HG03469 (cell line): ENCODE data around the gene YBX2.

Experiments used
- ATAC-seq: cut with Tn5 transposase; IDR thresholded peaks from one replicate; pipeline ENCODE4 v1.9.1; 2021; ENCODE audit warnings: mild to moderate bottlenecking, moderate library complexity, moderate number of reproducible peaks; ENCODE audit not compliant: unreplicated experiment

The YBX2 gene

GRCh38 chr17:7323731-7324437 lies 29.4 kb upstream of the YBX2 start:
- ATAC-seq, result no peak

DNA sequence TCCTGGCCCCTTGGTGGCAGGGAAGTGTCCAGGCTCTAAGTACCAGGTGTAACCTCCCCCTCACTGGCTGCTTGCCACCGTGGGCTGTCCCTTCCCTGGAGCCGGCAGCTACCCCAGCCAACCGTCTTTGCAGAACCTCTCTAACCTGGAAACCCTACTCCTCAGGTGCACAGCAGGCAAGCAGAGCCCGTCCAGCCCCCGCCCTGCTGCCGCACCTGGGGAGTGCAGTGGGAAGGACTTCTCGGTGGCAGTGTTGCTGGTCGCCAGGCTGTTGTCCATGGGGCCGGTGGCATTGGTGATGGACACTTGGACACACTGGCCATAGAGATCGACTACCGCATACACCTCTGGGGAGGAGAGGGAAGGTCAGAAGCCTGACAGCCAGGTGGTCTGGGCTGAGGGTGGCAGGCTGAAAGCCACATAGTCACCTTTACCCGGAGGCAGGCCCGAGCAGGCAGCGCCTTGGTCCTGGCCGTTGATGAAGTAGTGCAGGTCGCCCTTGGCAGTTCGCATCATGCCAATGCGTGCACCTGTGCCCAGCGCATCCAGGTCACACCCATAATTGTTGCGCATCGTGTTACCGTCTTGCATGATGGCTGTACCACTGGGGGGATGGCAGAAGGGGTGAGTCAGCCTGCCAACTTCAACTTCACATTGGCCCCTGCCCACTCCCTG lies 28.2 kb upstream of the YBX2 start:
- no peak for ATAC-seq

GRCh38 chr17:7321466-7321865 lies 27.0 kb upstream of the YBX2 start:
- no peak for ATAC-seq

DNA sequence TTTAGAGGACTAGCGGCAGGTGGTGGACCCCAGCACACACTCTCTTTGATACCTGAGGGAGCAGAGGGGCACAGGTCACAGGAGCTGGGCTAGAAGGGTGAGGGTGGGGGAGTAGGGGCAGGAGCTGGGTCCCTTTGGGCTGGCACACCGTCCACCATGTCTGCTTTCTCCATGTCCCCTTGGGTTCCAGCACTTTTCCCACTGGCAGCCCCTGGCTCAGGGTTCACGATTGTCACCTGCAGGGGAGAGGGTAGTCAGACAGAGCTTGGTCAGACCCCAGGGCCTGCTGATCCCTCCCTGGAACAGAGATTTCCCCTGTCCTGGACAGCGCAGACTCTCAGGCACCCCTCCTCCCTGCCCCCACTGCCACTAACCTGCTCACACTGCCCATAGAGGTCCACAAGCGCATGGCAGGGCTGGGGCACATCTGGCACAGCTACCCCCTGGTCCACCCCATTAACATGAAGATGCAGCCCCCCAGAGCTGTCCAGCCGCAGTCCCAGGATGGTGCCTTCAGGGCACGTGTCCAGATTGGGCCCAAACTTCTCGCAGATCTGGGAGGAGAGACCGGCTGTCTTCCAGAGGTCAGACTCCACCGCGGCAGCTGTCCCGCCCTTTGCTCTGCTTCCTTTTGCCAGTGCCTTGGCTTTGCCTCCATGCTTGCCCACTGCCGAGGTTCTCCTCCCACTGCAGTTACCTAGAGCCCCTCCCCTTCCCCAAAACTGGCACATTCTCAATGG lies 23.9 kb upstream of the YBX2 start:
- ATAC-seq, result no peak

GRCh38 chr17:7317161-7317803 lies 22.8 kb upstream of the YBX2 start:
- no peak for ATAC-seq

DNA sequence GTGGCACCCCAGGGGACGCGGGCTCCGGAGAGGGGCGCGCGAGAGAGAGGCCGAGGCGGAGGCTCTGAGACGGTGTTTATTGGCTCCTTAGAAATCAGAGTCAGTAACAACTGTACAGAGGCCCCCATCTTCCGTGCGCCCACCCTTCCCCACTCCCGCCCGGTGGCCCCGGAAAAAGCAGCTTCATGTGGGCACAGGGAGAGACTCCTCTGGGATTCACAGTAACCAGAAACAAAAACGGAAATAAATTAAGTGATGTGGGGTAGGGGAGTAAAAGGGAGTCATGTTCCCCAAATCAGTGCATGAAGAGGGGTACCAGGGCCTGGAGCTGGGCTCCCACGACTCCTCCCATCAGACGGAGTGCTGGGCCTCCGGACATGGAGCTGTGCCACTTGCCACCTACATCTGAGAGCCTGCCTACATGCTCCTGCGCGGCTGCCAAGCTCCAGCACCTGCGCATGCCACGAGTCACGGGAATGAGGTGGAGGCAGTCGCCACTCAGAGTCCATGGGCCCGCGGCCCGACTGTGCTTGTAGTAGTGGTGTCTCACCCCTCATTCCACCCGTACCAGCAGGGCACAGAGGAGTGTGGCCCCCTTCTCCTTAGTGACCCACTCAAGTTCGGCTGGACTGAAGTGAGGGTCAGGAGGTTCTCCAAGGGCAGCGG lies 21.3 kb upstream of the YBX2 start:
- ATAC-seq, result no peak

DNA sequence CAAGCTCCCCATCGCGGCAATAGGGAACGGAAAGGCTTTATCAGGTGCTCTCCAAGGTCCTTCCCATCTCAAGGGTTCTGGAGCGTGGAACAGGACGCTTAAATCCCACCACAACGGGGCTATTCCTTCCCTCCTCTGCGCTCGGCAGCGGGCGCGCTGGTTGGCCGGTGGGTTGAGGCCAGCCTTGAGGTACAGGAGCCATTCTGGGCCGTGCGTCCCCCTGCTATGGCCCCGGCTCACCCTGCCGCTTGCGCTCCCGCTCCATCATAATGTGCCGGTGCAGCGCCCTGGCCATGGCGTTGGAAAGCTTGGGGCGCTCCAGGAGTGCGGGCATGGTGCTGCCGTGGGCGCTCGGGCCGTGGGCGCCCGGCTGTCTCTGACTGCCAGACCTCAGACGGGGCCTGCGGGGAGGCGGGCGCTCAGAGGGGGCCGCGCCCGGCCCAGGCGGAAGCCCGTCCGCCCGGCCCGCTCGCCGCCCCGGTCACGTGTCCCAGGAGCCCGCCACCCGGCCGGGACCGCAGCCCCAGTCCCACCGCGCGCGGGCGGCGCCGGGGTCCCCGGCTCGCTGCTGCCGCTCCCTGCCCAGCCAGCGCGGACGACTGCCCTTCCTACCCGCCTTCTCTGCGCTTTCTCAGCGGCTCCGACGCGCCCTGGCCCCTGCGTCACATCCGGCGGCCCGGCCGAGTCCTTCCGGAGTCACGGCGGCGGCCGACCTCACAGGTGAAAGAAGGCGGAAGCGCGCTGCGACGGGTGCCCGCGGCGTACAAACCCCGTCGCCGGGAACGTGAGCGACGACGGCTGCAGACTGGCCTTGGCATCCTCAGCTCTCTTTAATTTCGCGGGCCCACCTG lies 20.5 kb upstream of the YBX2 start, which contains the start of gene GPS2:
GPS2 (minus strand) TSS at position 642 of the 851 bp plus-strand sequence; CDS start at position 334, 308 bp downstream.
- peak; percentile 37 for ATAC-seq

- no peak for ATAC-seq
Measured at GRCh38 chr17:7313890-7314718, 19.7 kb upstream of the YBX2 start.

DNA sequence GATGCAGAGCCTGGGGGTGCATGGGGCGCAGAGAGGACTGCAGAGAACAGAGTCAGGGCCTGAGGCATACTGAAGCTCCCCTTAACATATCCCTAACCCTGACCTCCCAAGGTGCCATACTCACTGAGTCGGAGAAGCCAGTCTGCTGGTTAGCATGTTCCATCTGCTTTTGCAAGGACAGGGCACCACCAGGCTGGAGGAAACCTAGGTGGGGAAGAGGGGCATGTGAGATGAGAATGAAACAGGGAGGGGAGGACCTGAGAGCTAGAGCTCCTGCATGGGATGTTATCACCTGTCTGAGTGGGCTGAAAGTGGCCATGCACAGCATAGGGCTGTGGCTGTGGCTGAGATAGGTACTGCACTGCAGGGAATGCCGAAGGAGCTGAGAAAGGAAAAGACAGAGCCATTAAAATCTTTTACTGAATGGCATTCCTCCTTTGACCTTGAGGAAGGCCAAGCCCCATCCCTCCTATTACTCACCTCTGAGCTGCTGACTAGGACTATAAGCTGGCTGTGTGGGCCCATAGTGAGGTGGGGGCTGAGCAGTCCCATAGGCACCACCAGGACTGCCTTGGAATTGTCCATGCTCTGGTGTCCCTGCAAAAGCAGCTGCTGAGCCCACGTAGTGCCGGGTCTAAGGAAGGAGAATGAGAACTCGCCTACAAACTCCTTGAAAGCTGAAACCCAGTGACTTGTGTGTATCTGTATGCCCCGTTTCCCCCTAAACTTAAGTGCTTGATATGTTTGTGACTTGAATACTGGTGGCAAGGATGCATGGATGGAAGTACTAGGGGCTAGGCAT lies 18.9 kb upstream of the YBX2 start:
- no peak for ATAC-seq

DNA sequence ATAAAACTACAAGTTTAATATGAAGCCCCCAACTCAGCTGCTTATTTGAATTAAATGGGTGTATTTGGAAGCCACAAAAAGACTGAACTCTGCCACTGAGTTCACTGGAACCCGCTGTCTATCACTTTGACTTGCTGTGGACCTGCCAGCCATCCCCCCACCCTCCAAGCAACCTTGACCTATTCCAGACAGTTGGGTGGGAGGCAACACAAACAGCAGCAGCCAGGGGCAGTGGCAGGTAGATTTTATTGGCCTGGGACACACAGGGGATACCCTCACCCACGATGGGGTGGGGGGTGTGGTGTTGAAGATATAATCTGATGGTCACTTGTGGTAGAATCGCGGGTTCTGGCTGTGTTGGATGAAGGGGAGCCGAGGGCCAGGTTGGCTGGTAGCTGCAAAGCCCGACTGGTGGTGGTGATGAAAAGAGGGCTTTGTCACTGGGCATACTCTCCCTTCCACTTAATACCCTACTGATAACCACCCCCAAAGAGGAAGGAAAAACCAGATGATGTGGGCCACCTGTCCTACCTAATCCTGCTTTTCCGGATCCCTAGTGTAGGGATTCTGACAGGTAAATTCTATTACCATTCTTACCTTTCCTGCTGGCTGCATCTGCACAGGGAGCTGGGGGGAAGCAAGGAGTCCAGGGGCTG lies 18.1 kb upstream of the YBX2 start:
- no peak for ATAC-seq

GRCh38 chr17:7311110-7311705 lies 16.8 kb upstream of the YBX2 start:
- ATAC-seq, result no peak

DNA sequence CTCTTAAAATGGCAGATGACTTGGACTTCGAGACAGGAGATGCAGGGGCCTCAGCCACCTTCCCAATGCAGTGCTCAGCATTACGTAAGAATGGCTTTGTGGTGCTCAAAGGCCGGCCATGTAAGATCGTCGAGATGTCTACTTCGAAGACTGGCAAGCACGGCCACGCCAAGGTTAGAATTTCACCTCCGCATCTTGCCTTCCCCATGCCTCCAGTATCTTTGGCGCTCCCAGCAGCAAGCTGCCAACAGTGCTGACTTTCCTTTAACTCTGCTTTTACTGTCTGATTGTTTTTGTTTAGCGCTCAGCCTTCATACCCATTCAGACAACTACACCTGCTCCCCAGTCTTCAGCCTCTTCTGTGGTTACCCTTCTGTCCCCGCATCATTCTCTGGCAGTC lies 15.2 kb upstream of the YBX2 start:
- ATAC-seq, result no peak

DNA sequence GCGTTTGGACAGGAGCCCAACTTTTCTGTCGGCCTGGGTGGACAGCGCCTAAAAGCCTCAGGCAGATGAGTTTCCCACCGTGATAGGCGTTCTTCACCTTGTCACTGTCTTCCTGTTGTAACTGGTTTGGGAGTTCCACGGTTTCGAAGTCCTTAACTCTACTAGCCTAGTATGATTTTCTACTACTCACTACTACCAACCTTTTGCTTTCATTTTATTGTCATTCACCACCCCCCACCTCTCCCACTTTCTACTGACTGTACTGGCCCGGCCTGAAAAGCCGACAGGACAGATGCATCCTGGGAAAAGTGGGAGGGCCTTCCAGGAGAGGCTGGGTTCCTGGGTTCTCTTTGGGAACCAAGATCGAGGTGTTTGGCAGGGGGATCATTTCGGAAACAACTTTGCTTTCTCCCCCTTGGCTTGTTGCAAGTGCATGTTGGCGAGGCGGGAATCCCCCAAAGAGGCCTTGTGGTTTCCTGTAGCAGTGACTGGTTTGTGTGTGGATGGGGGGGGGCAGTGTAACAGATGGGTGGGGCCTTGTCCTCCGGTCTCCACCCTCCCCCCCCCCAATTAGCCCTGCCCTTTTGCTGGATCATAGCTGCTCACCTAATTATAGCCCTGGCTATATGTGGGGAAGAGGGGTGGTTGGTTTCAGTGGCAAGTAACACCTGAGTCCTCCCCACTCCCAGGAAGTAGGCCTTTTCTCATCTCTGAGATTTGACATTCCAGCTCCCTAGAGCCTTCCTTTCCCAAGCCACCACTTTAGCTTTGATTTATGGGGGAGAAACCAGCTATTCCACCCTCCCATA lies 14.4 kb upstream of the YBX2 start:
- no peak for ATAC-seq

DNA sequence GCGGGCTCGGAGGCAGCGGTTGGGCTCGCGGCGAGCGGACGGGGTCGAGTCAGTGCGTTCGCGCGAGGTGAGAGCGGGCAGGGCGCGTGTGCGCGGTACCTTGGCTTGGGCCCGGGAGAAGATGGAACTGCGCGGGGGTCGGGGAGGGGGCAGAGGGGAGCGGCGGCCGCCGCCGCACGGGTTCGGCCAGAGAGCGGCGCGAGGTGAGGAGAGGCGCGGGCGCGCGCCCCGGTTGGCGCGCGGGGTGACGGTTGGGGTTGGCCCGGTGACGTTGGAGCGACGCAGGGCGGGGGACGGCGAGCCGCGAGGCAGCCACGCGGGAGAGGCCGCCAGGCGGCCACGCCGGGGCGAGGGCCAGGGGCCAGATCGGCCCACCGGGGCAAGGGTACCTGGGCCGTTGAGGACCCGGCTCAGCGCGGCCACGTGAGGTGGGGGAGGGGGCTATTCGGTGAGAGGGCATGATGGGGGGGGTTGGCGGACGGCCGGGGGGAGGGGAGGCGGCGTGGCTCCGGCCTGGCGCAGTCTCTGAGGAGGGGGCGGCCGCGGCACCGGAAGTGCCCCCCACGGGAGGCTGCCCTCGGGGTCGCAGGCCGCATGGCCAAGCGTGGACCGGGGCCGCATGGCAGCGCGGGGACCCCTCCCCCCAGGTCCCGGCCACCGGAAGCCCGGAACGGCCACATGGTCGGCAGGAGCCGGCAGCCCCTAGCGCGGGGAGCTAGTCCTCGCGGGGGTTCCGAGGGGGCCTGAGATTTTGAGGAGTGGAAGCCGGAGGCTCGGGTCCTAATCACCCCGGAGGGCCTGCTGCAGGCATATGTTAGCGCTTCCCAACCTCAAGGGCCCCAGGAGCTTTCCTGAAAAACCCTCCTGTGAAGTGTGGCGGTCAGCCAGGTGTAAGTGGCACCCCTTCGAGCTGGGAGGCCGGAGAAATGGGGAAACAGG lies 13.5 kb upstream of the YBX2 start:
- no peak for ATAC-seq

DNA sequence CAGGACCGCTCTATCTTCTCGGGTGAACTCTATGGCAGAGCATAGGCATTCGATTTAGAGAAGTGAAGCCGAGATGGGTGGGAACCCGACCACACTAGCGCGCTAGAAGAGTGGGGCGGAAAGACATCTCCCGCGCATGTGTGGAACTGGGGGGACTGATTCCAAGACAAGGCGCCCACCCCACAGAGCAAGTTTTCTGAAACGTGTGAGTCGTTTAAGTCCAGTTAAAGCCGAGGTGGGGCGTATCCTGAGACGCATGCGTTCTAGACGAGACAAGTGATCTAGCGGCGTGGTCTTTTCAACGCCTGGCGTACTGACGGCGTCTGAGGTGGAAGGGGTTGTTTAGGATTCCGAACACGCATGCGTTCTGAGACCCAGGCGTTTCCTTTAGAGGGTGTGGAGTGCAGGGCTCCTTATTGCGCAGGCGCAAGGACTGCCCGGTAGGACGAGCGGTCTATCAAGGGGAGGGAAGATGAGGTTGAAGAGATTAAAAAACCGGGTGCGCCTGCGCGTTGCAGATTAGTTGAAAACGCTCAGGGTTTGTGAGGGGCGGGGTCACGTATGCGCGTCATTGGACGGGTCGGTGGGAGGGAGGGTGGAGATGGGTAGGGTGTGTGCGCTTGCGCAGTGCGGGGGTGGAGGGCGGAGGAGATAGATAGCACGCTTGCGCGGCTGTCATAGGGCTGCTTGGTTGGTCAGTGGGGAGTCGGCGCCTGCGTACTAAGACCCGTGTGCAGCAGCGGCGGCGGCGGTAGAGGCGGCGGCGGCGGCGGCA lies 12.7 kb upstream of the YBX2 start, which contains the start of gene EIF5A:
EIF5A (plus strand) TSS at position 718 of the 775 bp plus-strand sequence. CDS start 2,008 bp downstream, outside the sequence.
- peak; percentile 43 for ATAC-seq
